B cell (primary cell): Measurements from ENCODE around the gene SDK1. TPM values are rescaled to one million over a fixed set of nuclear protein-coding genes. Genes with fewer than 3 reads are reported as not detected.

Experiments used
- ATAC-seq: fragments of 200-7000 bp; cut with Tn5 transposase; one replicate; pipeline ENCODE4 v1.10.0; 2021; ENCODE audit warnings: low read depth, mild to moderate bottlenecking, moderate number of reproducible peaks, moderate library complexity
- CTCF ChIA-PET: fragments of 350-600 bp; sonication (Branson Sonifier 250); formaldehyde crosslinking; loops from one replicate; lab custom pipeline; 2021; ENCODE audit warnings: antibody characterized with exemption, inconsistent platforms; lab: Charles Lee
- POLR2A ChIA-PET: fragments of 350-600 bp; sonication (Branson Sonifier 250); formaldehyde crosslinking; loops from one replicate; lab custom pipeline; 2021; ENCODE audit warnings: antibody characterized with exemption; lab: Charles Lee
- DNase-seq: peaks from one replicate; pipeline ENCODE4 v3.0.0; 2013
- H2AFZ ChIP-seq: 2 replicates; pipeline ENCODE4 v1.6.1; 2012; ENCODE audit warnings: mild to moderate bottlenecking, low read depth, low read length; ENCODE audit not compliant: insufficient read depth, poor library complexity, severe bottlenecking
- H3K27ac ChIP-seq, 2 donors: 1 replicate in 1 of 2; 2 replicates in 1 of 2; pipeline ENCODE4 v1.5.1; 2012 to 2013; ENCODE audit warnings: low read length in 2 of 2, mild to moderate bottlenecking in 2 of 2, moderate library complexity in 1 of 2
- H3K27me3 ChIP-seq, 4 experiments: fragments of 200-600 bp in 1 of 4; sonication (generic) in 1 of 4; replicated peaks in 1 of 4; 1 replicate in 2 of 4; 2 replicates in 2 of 4; pipeline versions ENCODE4 v1.6.1 to v1.7.0; 2013 to 2016; ENCODE audit warnings: low read length in 3 of 4, mild to moderate bottlenecking in 2 of 4, mixed read lengths in 1 of 4, moderate library complexity in 1 of 4; ENCODE audit not compliant: insufficient read depth in 4 of 4, control insufficient read depth in 3 of 4; ENCODE audit errors: control extremely low read depth in 1 of 4
- H3K36me3 ChIP-seq, 2 experiments: replicated peaks in 1 of 2; 1 replicate in 1 of 2; 2 replicates in 1 of 2; pipeline versions ENCODE4 v1.6.1 to v1.7.1; 2013; ENCODE audit warnings: low read length in 1 of 2; ENCODE audit not compliant: insufficient read depth in 2 of 2, control insufficient read depth in 1 of 2; ENCODE audit errors: control extremely low read depth in 1 of 2, extremely low read depth in 1 of 2
- H3K4me1 ChIP-seq, 2 donors: fragments of 200-600 bp in 1 of 2; sonication (generic) in 1 of 2; 1 replicate in 1 of 2; 2 replicates in 1 of 2; pipeline versions ENCODE4 v1.5.1 to v1.6.1; 2013 to 2017; ENCODE audit warnings: low read length in 2 of 2; ENCODE audit not compliant: control insufficient read depth in 2 of 2, insufficient read depth in 2 of 2
- H3K4me2 ChIP-seq: replicated peaks from 2 replicates; pipeline ENCODE3; 2012; ENCODE audit warnings: mild to moderate bottlenecking, low read depth, low read length; ENCODE audit not compliant: poor library complexity, severe bottlenecking
- H3K4me3 ChIP-seq, 5 experiments: fragments of 200-600 bp in 1 of 5; sonication (generic) in 1 of 5; 1 replicate in 3 of 5; 2 replicates in 2 of 5; pipeline versions ENCODE4 v1.5.1 to v1.7.0; 2011 to 2016; ENCODE audit warnings: low read length in 4 of 5, mild to moderate bottlenecking in 4 of 5, low read depth in 2 of 5, control low read depth in 1 of 5, moderate library complexity in 1 of 5; ENCODE audit not compliant: insufficient read depth in 1 of 5; ENCODE audit errors: control extremely low read depth in 1 of 5, extremely low read depth in 1 of 5
- H3K79me2 ChIP-seq: fragments of 200-600 bp; sonication (generic); one replicate; pipeline ENCODE4 v1.6.0; 2016; ENCODE audit warnings: low read length; ENCODE audit not compliant: control insufficient read depth, insufficient read depth
- H3K9ac ChIP-seq: fragments of 200-600 bp; sonication (generic); 2 replicates; pipeline ENCODE4 v1.6.1; 2017; ENCODE audit warnings: mild to moderate bottlenecking, low read length, moderate library complexity
- H3K9me3 ChIP-seq, 3 donors: one replicate each; pipeline versions ENCODE4 v1.6.1 to v1.7.1; 2013; ENCODE audit warnings: low read length in 2 of 3; ENCODE audit not compliant: control insufficient read depth in 2 of 3, insufficient read depth in 1 of 3; ENCODE audit errors: control extremely low read depth in 1 of 3
- H4K20me1 ChIP-seq: 2 replicates; pipeline ENCODE4 v1.6.0; 2012; ENCODE audit warnings: mild to moderate bottlenecking, low read length; ENCODE audit not compliant: insufficient read depth, control insufficient read depth, poor library complexity, severe bottlenecking
- H3K27ac Mint-ChIP-seq: one replicate; pipeline ENCODE4 v1.8.0; 2021; ENCODE audit warnings: mixed read lengths
- H3K27me3 Mint-ChIP-seq: one replicate; pipeline ENCODE4 v1.8.0; 2021; ENCODE audit warnings: mixed read lengths
- H3K4me1 Mint-ChIP-seq: one replicate; pipeline ENCODE4 v1.8.0; 2021; ENCODE audit warnings: mixed read lengths
- H3K4me3 Mint-ChIP-seq: one replicate; pipeline ENCODE4 v1.8.0; 2021; ENCODE audit warnings: mixed read lengths
- H3K9me3 Mint-ChIP-seq: one replicate; pipeline ENCODE4 v1.8.0; 2022; ENCODE audit warnings: mixed read lengths; ENCODE audit not compliant: insufficient read depth
- CTCF ChIP-seq: fragments of 200-600 bp; IDR thresholded peaks from one replicate; pipeline ENCODE4 v1.8.0; 2022; ENCODE audit warnings: antibody characterized with exemption, mild to moderate bottlenecking
- EZH2 ChIP-seq: IDR thresholded peaks from 2 replicates; pipeline ENCODE4 v1.6.1; 2012; ENCODE audit warnings: borderline replicate concordance, low read depth, mild to moderate bottlenecking, moderate library complexity, low read length; ENCODE audit not compliant: insufficient read depth, poor library complexity, severe bottlenecking
- WGBS: methylation state at CpG from one replicate; pipeline ENCODE4 v1.1.5; 2013; ENCODE audit warnings: missing lambda C conversion rate; ENCODE audit not compliant: insufficient coverage; 5-methylcytosine and 5-hydroxymethylcytosine counted together
- intact Hi-C: fragments of 100-400 bp; cut with micrococcal nuclease; formaldehyde crosslinking; loops from one replicate; pipeline ENCODE4 v1.10.0; 2022
- polyA plus RNA-seq: library from polyadenylated mRNA; depleted of rRNA; stranded (reverse); fragments of >200 nt; gene quantifications from 2 replicates; pipeline ENCODE4 v1.2.3, GENCODE V29; 2012
- total RNA-seq, 2 donors: library from RNA; stranded (reverse); fragments of 120-200 nt in 1 of 2; gene quantifications; 1 replicate in 1 of 2; 2 replicates in 1 of 2; pipeline versions ENCODE4 v1.2.3 to v1.2.4, GENCODE V29; 2013 to 2022

The SDK1 gene
- total and polyA plus RNA-seq, 2 donors (not counting 1 experiment from before 2014, with no cell fraction given), result 0.73 to 2.0 TPM

DNA sequence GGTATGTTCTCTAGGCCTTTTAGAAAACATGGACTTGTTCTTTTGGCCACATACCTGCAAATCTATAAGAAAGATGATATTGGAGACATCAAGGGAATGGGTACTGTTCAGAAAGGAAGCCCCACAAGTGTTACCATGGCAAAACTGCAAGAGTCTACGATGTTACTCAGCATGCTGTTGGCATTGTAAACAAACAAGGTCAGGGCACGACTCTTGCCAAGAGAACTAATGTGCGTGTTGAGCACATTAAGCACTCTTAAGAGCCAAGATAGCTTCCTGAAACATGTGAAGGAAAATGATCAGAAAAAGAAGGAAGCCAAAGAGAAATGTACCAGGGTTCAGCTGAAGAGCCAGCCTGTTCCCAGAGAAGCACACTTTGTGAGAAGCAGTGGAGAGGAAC, 37.1 kb downstream of the SDK1 start:
- intact Hi-C loops, result no loop called here
- Mint-ChIP-seq H3K4me1 (no peaks in the 10 kb centered on the region), H3K27me3 (peaks cover 55% of the 10 kb centered on the region), H3K27ac (no peak overlapping the region), H3K4me3 (no peak overlapping the region), H3K9me3 (no peaks in the 10 kb centered on the region)
- no peak for DNase-seq
- Histone ChIP-seq H3K36me3 (no peaks in the 10 kb centered on the region), H3K4me2 (no peak overlapping the region), H3K79me2 (no peaks in the 10 kb centered on the region), H3K27me3 (peaks cover 0 to 28% (median 24%) of the 10 kb centered on the region in 4 experiments), H3K27ac (no peak overlapping the region), H3K9ac (no peak overlapping the region), H2AFZ (no peak overlapping the region), H3K9me3 (peaks cover 0 to 7% (median 0%) of the 10 kb centered on the region in 3 donors), H3K4me3 (no peak overlapping the region), H3K4me1 (no peaks in the 10 kb centered on the region), H4K20me1 (no peaks in the 10 kb centered on the region)
- CTCF ChIA-PET, result no interaction called here
- POLR2A ChIA-PET, result no interaction called here
- no peak for ATAC-seq
- TF ChIP-seq EZH2 (no peak), CTCF (no peak)
- 90% methylated on average over 3 of the region's 3 CpGs for WGBS

DNA sequence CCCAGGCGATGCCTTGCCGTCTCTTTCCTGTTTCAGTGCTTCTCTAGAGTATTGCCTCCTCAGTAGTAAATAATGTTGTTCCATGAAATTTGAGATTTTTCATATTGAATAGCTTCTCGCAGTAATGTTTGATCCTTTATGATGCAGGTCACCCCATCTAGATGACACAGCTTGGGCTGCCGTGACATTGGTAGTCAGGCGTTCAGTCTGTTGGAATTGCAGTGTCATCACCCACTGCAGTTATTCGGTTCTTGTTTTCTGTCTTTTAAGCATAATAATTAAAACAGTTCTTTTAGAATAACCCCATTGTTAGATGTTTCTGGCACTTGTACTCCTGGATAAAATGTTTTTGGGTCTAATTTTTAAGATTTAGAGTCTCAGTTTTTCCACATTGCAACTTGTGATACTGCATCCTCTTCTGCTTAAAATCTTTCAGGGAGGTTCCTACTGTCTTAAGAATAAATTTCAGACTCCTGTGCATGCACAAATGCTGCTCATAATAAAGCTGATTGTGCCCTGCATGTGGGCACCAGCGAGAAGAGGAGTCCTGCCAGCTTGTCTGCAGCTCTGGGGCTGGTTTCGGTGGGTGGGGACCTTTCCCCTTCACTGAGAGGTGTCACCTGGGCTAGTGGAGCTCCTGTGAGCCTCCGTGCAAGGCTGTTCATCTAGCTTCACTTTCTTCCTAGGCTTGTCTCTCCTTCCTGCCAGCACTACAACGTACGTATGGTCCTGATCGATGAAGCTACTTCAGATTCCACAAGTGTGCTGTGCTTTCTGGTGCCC, 44.8 kb downstream of the SDK1 start:
- Histone ChIP-seq H3K36me3 (no peaks in the 10 kb centered on the region), H3K4me3 (no peak overlapping the region), H2AFZ (no peak overlapping the region), H3K4me2 (no peak overlapping the region), H3K27ac (no peak overlapping the region), H4K20me1 (no peaks in the 10 kb centered on the region), H3K27me3 (peaks cover 0 to 6% (median 1%) of the 10 kb centered on the region in 4 experiments), H3K9me3 (no peaks in the 10 kb centered on the region), H3K79me2 (no peaks in the 10 kb centered on the region), H3K4me1 (no peaks in the 10 kb centered on the region), H3K9ac (no peak overlapping the region)
- Mint-ChIP-seq H3K9me3 (no peaks in the 10 kb centered on the region), H3K4me3 (no peak overlapping the region), H3K27me3 (peaks cover 18% of the 10 kb centered on the region), H3K4me1 (no peaks in the 10 kb centered on the region), H3K27ac (no peak overlapping the region)
- DNase-seq (no peak), ATAC-seq (no peak)
- ChIA-PET CTCF (no interaction called here), POLR2A (no interaction called here)
- intact Hi-C loops, result no loop called here
- 87% methylated on average over 5 of the region's 12 CpGs for WGBS
- TF ChIP-seq EZH2 (no peak), CTCF (no peak)
